K562 (cell line): Measurements from ENCODE around the gene CTDSP1. TPM values are rescaled to one million over a fixed set of nuclear protein-coding genes. Genes with fewer than 3 reads are reported as not detected.

Experiments used
- ADNP ChIP-seq: fragments of 200-800 bp; sonication (Bioruptor generic); IDR thresholded peaks from 2 replicates; pipeline ENCODE4 v1.6.1; 2016; ENCODE audit warnings: missing genetic modification characterization, missing compliant biosample characterization
- BCOR ChIP-seq: fragments of 450-650 bp; IDR thresholded peaks from 2 replicates; pipeline ENCODE4 v1.6.1; 2016
- CEBPB ChIP-seq: fragments of 450-650 bp; IDR thresholded peaks from 2 replicates; pipeline ENCODE4 v1.6.1; 2016; ENCODE audit warnings: missing genetic modification characterization, missing compliant biosample characterization
- CTBP1 ChIP-seq: fragments of 450-650 bp; IDR thresholded peaks from 2 replicates; pipeline ENCODE4 v1.6.1; 2016; ENCODE audit warnings: borderline replicate concordance
- ESRRA ChIP-seq: fragments of 450-650 bp; IDR thresholded peaks from 2 replicates; pipeline ENCODE4 v1.6.1; 2014; ENCODE audit warnings: low read depth, mild to moderate bottlenecking, moderate library complexity, borderline replicate concordance
- JUND ChIP-seq, 2 experiments: IDR thresholded peaks; 2 replicates in 1 of 2; 3 replicates in 1 of 2; pipeline ENCODE4 v1.6.1; 2011; ENCODE audit warnings: borderline replicate concordance in 2 of 2, low read depth in 2 of 2, low read length in 2 of 2, improper control_type of control experiment in 1 of 2, missing biosample characterization in 1 of 2, missing genetic modification characterization in 1 of 2, missing genetic modification reagents in 1 of 2
- KAT7 ChIP-seq: sonication (generic); formaldehyde crosslinking; IDR thresholded peaks from 2 replicates; pipeline ENCODE4 v1.8.0; 2022; ENCODE audit warnings: missing genetic modification reagents, mild to moderate bottlenecking, borderline replicate concordance
- MTA3 ChIP-seq: fragments of 450-650 bp; formaldehyde crosslinking; IDR thresholded peaks from 2 replicates; pipeline ENCODE4 v1.6.1; 2017; ENCODE audit warnings: mild to moderate bottlenecking, borderline replicate concordance
- POLR2A ChIP-seq: fragments of 450-650 bp; conservative IDR thresholded peaks from 2 replicates; pipeline ENCODE4 v1.6.1; 2016
- RBBP5 ChIP-seq: fragments of 200-600 bp; sonication (generic); IDR thresholded peaks from 2 replicates; pipeline ENCODE4 v1.6.1; 2012; ENCODE audit warnings: borderline replicate concordance, mild to moderate bottlenecking, low read length, control low read depth, inconsistent platforms; ENCODE audit not compliant: insufficient read depth, poor library complexity, severe bottlenecking
- RBM25 ChIP-seq: fragments of 200-400 bp; formaldehyde crosslinking; IDR thresholded peaks from 2 replicates; pipeline ENCODE4 v1.6.1; 2018; ENCODE audit warnings: low read length, low read depth, moderate library complexity; ENCODE audit not compliant: severe bottlenecking
- RNF219 ChIP-seq: fragments of 250-450 bp; sonication (Bioruptor Pico); IDR thresholded peaks from 2 replicates; pipeline ENCODE4 v1.5.0; 2022; ENCODE audit warnings: mild to moderate bottlenecking
- SMARCE1 ChIP-seq: fragments of 450-650 bp; IDR thresholded peaks from 2 replicates; pipeline ENCODE4 v1.7.1; 2016; ENCODE audit warnings: mild to moderate bottlenecking
- SNRNP70 ChIP-seq: fragments of 200-400 bp; formaldehyde crosslinking; optimal IDR thresholded peaks from 2 replicates; pipeline ENCODE3; 2017; ENCODE audit warnings: low read depth, low read length
- TCF3 ChIP-seq: sonication (generic); formaldehyde crosslinking; IDR thresholded peaks from 2 replicates; pipeline ENCODE4 v1.4.0; 2020; ENCODE audit warnings: mild to moderate bottlenecking, missing genetic modification reagents
- USF2 ChIP-seq: sonication (generic); formaldehyde crosslinking; IDR thresholded peaks from 2 replicates; pipeline ENCODE4 v1.5.0; 2020; ENCODE audit warnings: missing genetic modification reagents
- YBX1 ChIP-seq: fragments of 450-650 bp; IDR thresholded peaks from 2 replicates; pipeline ENCODE4 v1.7.1; 2016; ENCODE audit warnings: mild to moderate bottlenecking
- ZMIZ1 ChIP-seq, 2 experiments: fragments of 150-350 bp in 1 of 2; IDR thresholded peaks; 2 replicates each; pipeline ENCODE4 v1.6.1; 2012 to 2016; ENCODE audit warnings: low read depth in 2 of 2, low read length in 2 of 2, mild to moderate bottlenecking in 1 of 2, moderate library complexity in 1 of 2
- ZNF24 ChIP-seq: fragments of 450-650 bp; IDR thresholded peaks from 2 replicates; pipeline ENCODE4 v1.6.1; 2016
- ZNF311 ChIP-seq: fragments of 250-450 bp; sonication (Bioruptor Pico); IDR thresholded peaks from 2 replicates; pipeline ENCODE4 v1.4.0; 2020; ENCODE audit warnings: mild to moderate bottlenecking, moderate library complexity
- ZNF384 ChIP-seq: IDR thresholded peaks from 2 replicates; pipeline ENCODE4 v1.6.1; 2012; ENCODE audit warnings: low read depth, low read length, improper control_type of control experiment
- ZNF41 ChIP-seq: fragments of 250-450 bp; sonication (Bioruptor Pico); conservative IDR thresholded peaks from 2 replicates; pipeline ENCODE4 v1.4.0; 2020; ENCODE audit warnings: mild to moderate bottlenecking
- polyA plus RNA-seq, 8 experiments: library from polyadenylated mRNA; depleted of rRNA in 4 of 8; stranded (reverse) in 5 of 8; unstranded in 3 of 8; fragments of >200 nt; fragmentation: Nextera tagmentation in 2 of 8; fragmentation: Illumina TruSeq in 1 of 8; extraction: Ambion mirVana in 2 of 8; extraction: Trizol in 1 of 8; gene quantifications; 2 replicates each; pipeline versions ENCODE4 v1.2.1 to v1.2.3, GENCODE V29; 2011 to 2014; ENCODE audit warnings: inconsistent platforms in 1 of 8, missing spikeins in 1 of 8
- total RNA-seq, 7 experiments: library from RNA; depleted of rRNA in 6 of 7; stranded (reverse); fragments of >200 nt in 6 of 7; fragmentation: Illumina TruSeq in 2 of 7; extraction: Trizol in 2 of 7; gene quantifications; 2 replicates each; pipeline versions ENCODE4 v1.2.1 to v1.2.3, GENCODE V29; 2011 to 2021; ENCODE audit warnings: low replicate concordance in 1 of 7

The CTDSP1 gene
- total and polyA plus RNA-seq, 9 of the 15 experiments (the other 6 are each of a cell fraction or from before 2014, with no cell fraction given) = 2.4 to 74.8 (median 45.8) TPM

GRCh38 chr2:218406949-218407618, 7.4 kb downstream of the CTDSP1 start (continued):
- TF ChIP-seq ZNF384 (peak; percentile 90), USF2 (CRISPR knock-in tag) (no peak), POLR2A (peak; percentile 65), RNF219 (CRISPR knock-in tag) (no peak), SNRNP70 (peak; percentile 80), ZNF24 (no peak), ESRRA (no peak), ADNP (tag) (no peak), TCF3 (CRISPR knock-in tag) (peak; percentile 18; the same call in 1 of the 2 replicates), JUND (IDR thresholded peaks at IDR 0.05; ENCODE audit: borderline replicate concordance, low read depth, low read length) (0 out of 2 replicates have a peak, but pooled peaks have one; percentile 17), JUND (tag; IDR thresholded peaks at IDR 0.05; ENCODE audit: borderline replicate concordance, low read depth, low read length) (no peak), KAT7 (CRISPR knock-in tag) (0 out of 2 replicates have a peak, but pooled peaks have one; percentile 71), BCOR (peak; percentile 22; the same call in 1 of the 2 replicates), ZMIZ1 (IDR thresholded peaks at IDR 0.05; ENCODE audit: low read depth in 2 of 2, low read length in 2 of 2) (no peak), CEBPB (peak; percentile 45; the same call in 1 of the 2 replicates), ZNF41 (CRISPR knock-in tag) (no peak), ZNF311 (CRISPR knock-in tag) (no peak), YBX1 (no peak), MTA3 (0 out of 2 replicates have a peak, but pooled peaks have one; percentile 1), SMARCE1 (peak; percentile 18; the same call in 1 of the 2 replicates), CTBP1 (no peak), RBM25 (peak; percentile 38), RBBP5 (no peak)
